HepG2 (cell line): ENCODE data around the gene AAR2. TPM values are rescaled to one million over a fixed set of nuclear protein-coding genes. Genes with fewer than 3 reads are reported as not detected.

Experiments
- ATAC-seq: fragments of 200-7000 bp; cut with Tn5 transposase; 3 replicates; pipeline ENCODE4 v1.9.1; 2020; ENCODE audit warnings: mild to moderate bottlenecking, moderate library complexity
- BruUV-seq: library from RNA; stranded (reverse); fragments of 400-500 nt; replicated peaks from 2 replicates; lab custom pipeline; 2021; lab: Mats Ljungman, UMichigan
- CTCF ChIA-PET: fragments of 300-600 bp; formaldehyde crosslinking; extraction: SDS; loops from one replicate; lab custom pipeline; 2021; ENCODE audit warnings: low total read pairs, inconsistent platforms, low intra/inter-chr PET ratio; lab: Yijun Ruan, JAX
- POLR2A ChIA-PET: fragments of 350-600 bp; sonication (Branson Sonifier 250); formaldehyde crosslinking; loops from one replicate; lab custom pipeline; 2020; ENCODE audit warnings: antibody characterized with exemption, inconsistent platforms; lab: Yijun Ruan, JAX
- DNase-seq: peaks from one replicate; pipeline ENCODE4 v3.0.0-alpha.2; 2015; ENCODE audit warnings: low spot score
- FAIRE-seq: peaks from 3 replicates; lab custom pipeline; 2011; peaks lifted over from hg19 to GRCh38; lab: Jason Lieb, UNC
- H2AFZ ChIP-seq: one replicate; pipeline ENCODE4 v1.6.1; 2011; ENCODE audit warnings: low read length, inconsistent platforms
- H3K27ac ChIP-seq: fragments of 300-600 bp; 3 replicates; pipeline ENCODE4 v1.8.0; 2011; ENCODE audit warnings: mixed run types, mild to moderate bottlenecking, mixed read lengths, low read length, inconsistent platforms; ENCODE audit not compliant: insufficient read depth; ENCODE audit errors: extremely low read length
- H3K27me3 ChIP-seq, 2 experiments: fragments of 200-600 bp in 1 of 2; 2 replicates in 1 of 2; 3 replicates in 1 of 2; pipeline versions ENCODE4 v1.6.0 to v1.8.0; 2011; ENCODE audit warnings: low read length in 2 of 2, mild to moderate bottlenecking in 2 of 2, moderate library complexity in 2 of 2, inconsistent platforms in 1 of 2; ENCODE audit not compliant: insufficient read depth in 2 of 2, control insufficient read depth in 1 of 2
- H3K36me3 ChIP-seq, 2 experiments: fragments of 200-600 bp in 1 of 2; replicated peaks in 1 of 2; 2 replicates in 1 of 2; 3 replicates in 1 of 2; pipeline versions ENCODE4 v1.5.1 to v1.8.0; 2011; ENCODE audit warnings: low read length in 2 of 2, inconsistent platforms in 1 of 2; ENCODE audit not compliant: insufficient read depth in 2 of 2, control insufficient read depth in 1 of 2
- H3K4me1 ChIP-seq: 2 replicates; pipeline ENCODE4 v1.5.1; 2012; ENCODE audit warnings: low read length, inconsistent platforms; ENCODE audit not compliant: insufficient read depth
- H3K4me2 ChIP-seq: 2 replicates; pipeline ENCODE4 v1.6.0; 2011; ENCODE audit warnings: low read depth, low read length, inconsistent platforms
- H3K4me3 ChIP-seq, 3 experiments: fragments of 200-600 bp in 1 of 3; sonication (generic), shearing (Covaris generic) in 1 of 3; replicated peaks in 1 of 3; 2 replicates each; pipeline ENCODE4 v1.5.1; 2011 to 2016; ENCODE audit warnings: low read length in 3 of 3, inconsistent platforms in 2 of 3, low read depth in 2 of 3, mild to moderate bottlenecking in 2 of 3, control low read depth in 1 of 3, mixed read lengths in 1 of 3; ENCODE audit not compliant: insufficient read depth in 1 of 3
- H3K79me2 ChIP-seq: one replicate; pipeline ENCODE4 v1.6.1; 2011; ENCODE audit warnings: low read length, inconsistent platforms; ENCODE audit not compliant: insufficient read depth
- H3K9ac ChIP-seq: 2 replicates; pipeline ENCODE4 v1.6.0; 2011; ENCODE audit warnings: mild to moderate bottlenecking, low read depth, low read length, inconsistent platforms; ENCODE audit not compliant: insufficient read depth
- H3K9me3 ChIP-seq: 2 replicates; pipeline ENCODE4 v1.5.1; 2012; ENCODE audit warnings: mild to moderate bottlenecking, low read length
- H4K20me1 ChIP-seq: 2 replicates; pipeline ENCODE4 v1.6.0; 2011; ENCODE audit warnings: inconsistent platforms, mild to moderate bottlenecking, low read length, moderate library complexity; ENCODE audit not compliant: insufficient read depth
- MXD4 ChIP-seq: IDR thresholded peaks from 2 replicates; pipeline ENCODE4 v1.6.1; 2016; ENCODE audit warnings: mild to moderate bottlenecking, missing biosample characterization, missing genetic modification reagents
- ZNF563 ChIP-seq: sonication (generic); formaldehyde crosslinking; IDR thresholded peaks from 2 replicates; pipeline ENCODE4 v1.8.0; 2022; ENCODE audit warnings: mild to moderate bottlenecking, moderate library complexity, missing genetic modification reagents
- WGBS: methylation state at CpG from one replicate; pipeline ENCODE4 v1.1.6; 2017; ENCODE audit warnings: low lambda C conversion rate; 5-methylcytosine and 5-hydroxymethylcytosine counted together
- in situ Hi-C: cut with HindIII; loops from 2 replicates; pipeline ENCODE4 v1.10.0; 2017; ENCODE audit warnings: low pct_unique_long_range_greater_than_20kb; ENCODE audit not compliant: extremely low pct_ligation_motif_present
- intact Hi-C: fragments of 100-400 bp; cut with micrococcal nuclease; formaldehyde crosslinking; loops from one replicate; pipeline ENCODE4 v1.10.0; 2022; ENCODE audit not compliant: unreplicated experiment
- polyA plus RNA-seq, 8 experiments: library from polyadenylated mRNA; depleted of rRNA in 3 of 8; stranded (reverse) in 7 of 8; unstranded in 1 of 8; fragments of >200 nt; fragmentation: Illumina TruSeq in 4 of 8; extraction: Trizol in 4 of 8; gene quantifications; 2 replicates each; pipeline versions ENCODE4 v1.2.1 to v1.2.3, GENCODE V29; 2011 to 2016; ENCODE audit warnings: low read depth in 4 of 8, missing spikeins in 1 of 8, mixed read lengths in 1 of 8; ENCODE audit not compliant: insufficient read depth in 1 of 8
- total RNA-seq, 5 experiments: library from RNA; depleted of rRNA; stranded (reverse); fragments of >200 nt; fragmentation: Illumina TruSeq; extraction: Trizol; gene quantifications; 2 replicates each; pipeline ENCODE4 v1.2.3, GENCODE V29; 2016; ENCODE audit warnings: low read depth in 1 of 5
- TF ChIP-seq, protein P1 (sequence below), 2 experiments: fragments of 450-650 bp in 1 of 2; sonication (generic) in 1 of 2; formaldehyde crosslinking in 1 of 2; IDR thresholded peaks; 2 replicates each; pipeline versions ENCODE4 v1.6.1 to v1.8.0; 2016 to 2022; ENCODE audit warnings: antibody characterized with exemption in 1 of 2, mild to moderate bottlenecking in 1 of 2, missing genetic modification reagents in 1 of 2
- TF ChIP-seq, protein P2 (sequence below): sonication (generic); formaldehyde crosslinking; IDR thresholded peaks from 2 replicates; pipeline ENCODE4 v1.5.0; 2020; ENCODE audit warnings: mild to moderate bottlenecking, missing genetic modification reagents
- TF ChIP-seq, protein P3 (sequence below), 2 experiments: IDR thresholded peaks; 2 replicates each; pipeline ENCODE4 v1.6.1; 2011 to 2012; ENCODE audit warnings: low read length in 2 of 2, borderline replicate concordance in 1 of 2, low read depth in 1 of 2, mild to moderate bottlenecking in 1 of 2, moderate library complexity in 1 of 2

The AAR2 gene
- total and polyA plus RNA-seq, 2 of the 13 experiments (the other 11 are each of a cell fraction or from before 2014, with no cell fraction given), result 45.2 to 46.2 TPM

DNA sequence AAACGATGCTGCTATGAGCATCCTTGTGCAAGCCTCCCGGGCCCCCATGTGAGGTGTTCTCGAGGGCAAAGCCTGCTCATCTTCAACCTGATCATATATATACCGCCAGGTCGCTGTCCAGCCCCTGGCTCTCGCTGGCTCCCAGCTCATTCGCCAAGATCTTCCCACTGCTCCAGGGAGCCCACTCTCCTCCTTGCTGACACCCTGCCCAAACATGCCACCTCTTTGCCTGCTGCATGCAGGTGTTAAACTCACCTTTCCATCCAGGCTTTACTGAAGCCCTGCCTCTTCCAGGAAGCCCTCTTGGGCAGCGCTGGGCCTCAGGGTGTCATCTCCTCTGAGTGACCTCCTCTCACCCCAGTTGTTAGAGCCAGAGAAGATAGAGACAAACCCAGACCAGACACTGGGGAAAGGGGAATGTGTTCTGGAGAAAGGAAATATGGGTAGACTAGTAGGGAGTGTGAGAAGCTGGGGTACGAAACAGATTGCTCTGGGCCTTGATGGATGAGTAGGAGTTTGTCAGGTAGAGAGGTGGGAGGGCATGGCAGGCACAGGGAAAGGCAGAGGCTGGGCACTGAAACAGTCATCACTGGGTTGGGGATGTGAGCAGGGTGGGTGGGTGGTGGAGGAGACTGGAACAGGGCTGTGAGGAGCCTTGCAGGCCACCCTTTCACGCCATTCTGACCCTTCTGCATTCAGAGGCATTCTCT is 68.7 kb downstream of the AAR2 start:
- Histone ChIP-seq H3K36me3 (no peaks in the 10 kb centered on the region), H3K27ac (no peak overlapping the region), H3K9ac (no peak overlapping the region)
- TF ChIP-seq, protein P1, sequence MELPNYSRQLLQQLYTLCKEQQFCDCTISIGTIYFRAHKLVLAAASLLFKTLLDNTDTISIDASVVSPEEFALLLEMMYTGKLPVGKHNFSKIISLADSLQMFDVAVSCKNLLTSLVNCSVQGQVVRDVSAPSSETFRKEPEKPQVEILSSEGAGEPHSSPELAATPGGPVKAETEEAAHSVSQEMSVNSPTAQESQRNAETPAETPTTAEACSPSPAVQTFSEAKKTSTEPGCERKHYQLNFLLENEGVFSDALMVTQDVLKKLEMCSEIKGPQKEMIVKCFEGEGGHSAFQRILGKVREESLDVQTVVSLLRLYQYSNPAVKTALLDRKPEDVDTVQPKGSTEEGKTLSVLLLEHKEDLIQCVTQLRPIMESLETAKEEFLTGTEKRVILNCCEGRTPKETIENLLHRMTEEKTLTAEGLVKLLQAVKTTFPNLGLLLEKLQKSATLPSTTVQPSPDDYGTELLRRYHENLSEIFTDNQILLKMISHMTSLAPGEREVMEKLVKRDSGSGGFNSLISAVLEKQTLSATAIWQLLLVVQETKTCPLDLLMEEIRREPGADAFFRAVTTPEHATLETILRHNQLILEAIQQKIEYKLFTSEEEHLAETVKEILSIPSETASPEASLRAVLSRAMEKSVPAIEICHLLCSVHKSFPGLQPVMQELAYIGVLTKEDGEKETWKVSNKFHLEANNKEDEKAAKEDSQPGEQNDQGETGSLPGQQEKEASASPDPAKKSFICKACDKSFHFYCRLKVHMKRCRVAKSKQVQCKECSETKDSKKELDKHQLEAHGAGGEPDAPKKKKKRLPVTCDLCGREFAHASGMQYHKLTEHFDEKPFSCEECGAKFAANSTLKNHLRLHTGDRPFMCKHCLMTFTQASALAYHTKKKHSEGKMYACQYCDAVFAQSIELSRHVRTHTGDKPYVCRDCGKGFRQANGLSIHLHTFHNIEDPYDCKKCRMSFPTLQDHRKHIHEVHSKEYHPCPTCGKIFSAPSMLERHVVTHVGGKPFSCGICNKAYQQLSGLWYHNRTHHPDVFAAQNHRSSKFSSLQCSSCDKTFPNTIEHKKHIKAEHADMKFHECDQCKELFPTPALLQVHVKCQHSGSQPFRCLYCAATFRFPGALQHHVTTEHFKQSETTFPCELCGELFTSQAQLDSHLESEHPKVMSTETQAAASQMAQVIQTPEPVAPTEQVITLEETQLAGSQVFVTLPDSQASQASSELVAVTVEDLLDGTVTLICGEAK (IDR thresholded peaks at IDR 0.05), result no peak
- TF ChIP-seq, protein P1 (CRISPR knock-in tag; IDR thresholded peaks at IDR 0.05), result 0 out of 2 replicates have a peak, but pooled peaks have one; percentile 15
- TF ChIP-seq, protein P2, sequence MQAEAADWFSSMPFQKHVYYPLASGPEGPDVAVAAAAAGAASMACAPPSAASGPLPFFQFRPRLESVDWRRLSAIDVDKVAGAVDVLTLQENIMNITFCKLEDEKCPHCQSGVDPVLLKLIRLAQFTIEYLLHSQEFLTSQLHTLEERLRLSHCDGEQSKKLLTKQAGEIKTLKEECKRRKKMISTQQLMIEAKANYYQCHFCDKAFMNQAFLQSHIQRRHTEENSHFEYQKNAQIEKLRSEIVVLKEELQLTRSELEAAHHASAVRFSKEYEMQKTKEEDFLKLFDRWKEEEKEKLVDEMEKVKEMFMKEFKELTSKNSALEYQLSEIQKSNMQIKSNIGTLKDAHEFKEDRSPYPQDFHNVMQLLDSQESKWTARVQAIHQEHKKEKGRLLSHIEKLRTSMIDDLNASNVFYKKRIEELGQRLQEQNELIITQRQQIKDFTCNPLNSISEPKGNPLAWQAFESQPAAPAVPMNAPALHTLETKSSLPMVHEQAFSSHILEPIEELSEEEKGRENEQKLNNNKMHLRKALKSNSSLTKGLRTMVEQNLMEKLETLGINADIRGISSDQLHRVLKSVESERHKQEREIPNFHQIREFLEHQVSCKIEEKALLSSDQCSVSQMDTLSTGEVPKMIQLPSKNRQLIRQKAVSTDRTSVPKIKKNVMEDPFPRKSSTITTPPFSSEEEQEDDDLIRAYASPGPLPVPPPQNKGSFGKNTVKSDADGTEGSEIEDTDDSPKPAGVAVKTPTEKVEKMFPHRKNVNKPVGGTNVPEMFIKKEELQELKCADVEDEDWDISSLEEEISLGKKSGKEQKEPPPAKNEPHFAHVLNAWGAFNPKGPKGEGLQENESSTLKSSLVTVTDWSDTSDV, result no peak
- TF ChIP-seq ZNF563 (CRISPR knock-in tag), result 0 out of 2 replicates have a peak, but pooled peaks have one; percentile 37
- TF ChIP-seq, protein P3, sequence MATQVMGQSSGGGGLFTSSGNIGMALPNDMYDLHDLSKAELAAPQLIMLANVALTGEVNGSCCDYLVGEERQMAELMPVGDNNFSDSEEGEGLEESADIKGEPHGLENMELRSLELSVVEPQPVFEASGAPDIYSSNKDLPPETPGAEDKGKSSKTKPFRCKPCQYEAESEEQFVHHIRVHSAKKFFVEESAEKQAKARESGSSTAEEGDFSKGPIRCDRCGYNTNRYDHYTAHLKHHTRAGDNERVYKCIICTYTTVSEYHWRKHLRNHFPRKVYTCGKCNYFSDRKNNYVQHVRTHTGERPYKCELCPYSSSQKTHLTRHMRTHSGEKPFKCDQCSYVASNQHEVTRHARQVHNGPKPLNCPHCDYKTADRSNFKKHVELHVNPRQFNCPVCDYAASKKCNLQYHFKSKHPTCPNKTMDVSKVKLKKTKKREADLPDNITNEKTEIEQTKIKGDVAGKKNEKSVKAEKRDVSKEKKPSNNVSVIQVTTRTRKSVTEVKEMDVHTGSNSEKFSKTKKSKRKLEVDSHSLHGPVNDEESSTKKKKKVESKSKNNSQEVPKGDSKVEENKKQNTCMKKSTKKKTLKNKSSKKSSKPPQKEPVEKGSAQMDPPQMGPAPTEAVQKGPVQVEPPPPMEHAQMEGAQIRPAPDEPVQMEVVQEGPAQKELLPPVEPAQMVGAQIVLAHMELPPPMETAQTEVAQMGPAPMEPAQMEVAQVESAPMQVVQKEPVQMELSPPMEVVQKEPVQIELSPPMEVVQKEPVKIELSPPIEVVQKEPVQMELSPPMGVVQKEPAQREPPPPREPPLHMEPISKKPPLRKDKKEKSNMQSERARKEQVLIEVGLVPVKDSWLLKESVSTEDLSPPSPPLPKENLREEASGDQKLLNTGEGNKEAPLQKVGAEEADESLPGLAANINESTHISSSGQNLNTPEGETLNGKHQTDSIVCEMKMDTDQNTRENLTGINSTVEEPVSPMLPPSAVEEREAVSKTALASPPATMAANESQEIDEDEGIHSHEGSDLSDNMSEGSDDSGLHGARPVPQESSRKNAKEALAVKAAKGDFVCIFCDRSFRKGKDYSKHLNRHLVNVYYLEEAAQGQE (IDR thresholded peaks at IDR 0.05; ENCODE audit: borderline replicate concordance in 1 of 2, low read depth in 1 of 2, low read length in 2 of 2), result peak; percentile 29 to 84
- no peak for TF ChIP-seq MXD4
- TF ChIP-seq, all 625 proteins: peak for 3
- DNase-seq, result no peak
- H4K20me1 ChIP-seq, result peaks cover 4% of the 10 kb centered on the region; the same call in 1 of the 2 replicates
- H3K4me3 ChIP-seq, result no peak overlapping the region
- 25% methylated on average over 10 of the region's 10 CpGs for WGBS
- ATAC-seq, result no peak
- no peak overlapping the region for H3K4me2 ChIP-seq
- no TSS peak for BruUV-seq
- no peaks in the 10 kb centered on the region for H3K4me1 ChIP-seq
- H2AFZ ChIP-seq, result no peak overlapping the region
- ChIA-PET POLR2A (no interaction called here), CTCF (no interaction called here)
- in situ Hi-C loops (no loop called here), intact Hi-C loops (no loop called here)
- FAIRE-seq, result peak; percentile 39
- H3K9me3 ChIP-seq, result no peaks in the 10 kb centered on the region
- peaks cover 9 to 60% of the 10 kb centered on the region in 2 experiments for H3K27me3 ChIP-seq
- no peaks in the 10 kb centered on the region for H3K79me2 ChIP-seq
